ENCODE measurements around the gene CTCFL.

Gene CTCFL

GRCh38 chr20:57529160-57529585 lies 4.2 kb upstream of the CTCFL start:
- Histone ChIP-seq H3K4me3 (ENCODE audit: low read length) (no peak overlapping the region), H3K4me1 (ENCODE audit: control insufficient read depth, low read length) (no peaks in the 10 kb centered on the region), H4K20me1 (ENCODE audit: control insufficient read depth, insufficient read depth, low read depth, low read length) (no peaks in the 10 kb centered on the region; the same call in 1 of the 2 replicates), H3F3A (ENCODE audit: control insufficient read depth, insufficient read depth) (peaks cover 8% of the 10 kb centered on the region), H3K9me3 (ENCODE audit: control insufficient read depth, insufficient read depth, low read length) (no peaks in the 10 kb centered on the region), H3K27ac (ENCODE audit: low read depth, low read length) (no peak overlapping the region), H3K4me2 (ENCODE audit: low read length) (no peak overlapping the region), H3K27me3 (ENCODE audit: control insufficient read depth, low read length) (no peaks in the 10 kb centered on the region), H3K79me2 (ENCODE audit: control insufficient read depth, low read length) (no peaks in the 10 kb centered on the region), H3K36me3 (ENCODE audit: control insufficient read depth, low read length) (no peaks in the 10 kb centered on the region), H3K9me2 (replicated peaks; ENCODE audit: control insufficient read depth, low read length) (no peaks in the 10 kb centered on the region)
- no peak for TF ChIP-seq CTCF (IDR thresholded peaks at IDR 0.05; ENCODE audit: low read depth, low read length, poor library complexity, severe bottlenecking)
- no peak for TF ChIP-seq EZH2phosphoT487 (IDR thresholded peaks at IDR 0.05; ENCODE audit: borderline replicate concordance, low read length)

GRCh38 chr20:57528148-57528547 lies 3.2 kb upstream of the CTCFL start:
- Histone ChIP-seq H3K9me3 (ENCODE audit: control insufficient read depth, insufficient read depth, low read length) (no peaks in the 10 kb centered on the region), H4K20me1 (ENCODE audit: control insufficient read depth, insufficient read depth, low read depth, low read length) (no peaks in the 10 kb centered on the region; the same call in 1 of the 2 replicates), H3K4me1 (ENCODE audit: control insufficient read depth, low read length) (no peaks in the 10 kb centered on the region), H3K27ac (ENCODE audit: low read depth, low read length) (no peak overlapping the region), H3K79me2 (ENCODE audit: control insufficient read depth, low read length) (no peaks in the 10 kb centered on the region), H3K27me3 (ENCODE audit: control insufficient read depth, low read length) (no peaks in the 10 kb centered on the region), H3K9me2 (replicated peaks; ENCODE audit: control insufficient read depth, low read length) (no peaks in the 10 kb centered on the region), H3K36me3 (ENCODE audit: control insufficient read depth, low read length) (no peaks in the 10 kb centered on the region), H3F3A (ENCODE audit: control insufficient read depth, insufficient read depth) (peaks cover 8% of the 10 kb centered on the region), H3K4me2 (ENCODE audit: low read length) (no peak overlapping the region), H3K4me3 (ENCODE audit: low read length) (no peak overlapping the region)
- no peak for TF ChIP-seq EZH2phosphoT487 (IDR thresholded peaks at IDR 0.05; ENCODE audit: borderline replicate concordance, low read length)
- no peak for TF ChIP-seq CTCF (IDR thresholded peaks at IDR 0.05; ENCODE audit: low read depth, low read length, poor library complexity, severe bottlenecking)

- peaks cover 8% of the 10 kb centered on the region for H3F3A ChIP-seq (ENCODE audit: control insufficient read depth, insufficient read depth)
- H3K79me2 ChIP-seq (ENCODE audit: control insufficient read depth, low read length), result no peaks in the 10 kb centered on the region
- no peaks in the 10 kb centered on the region for H3K36me3 ChIP-seq (ENCODE audit: control insufficient read depth, low read length)
- no peaks in the 10 kb centered on the region for H3K4me1 ChIP-seq (ENCODE audit: control insufficient read depth, low read length)
- no peak for TF ChIP-seq CTCF (IDR thresholded peaks at IDR 0.05; ENCODE audit: low read depth, low read length, poor library complexity, severe bottlenecking)
- TF ChIP-seq EZH2phosphoT487 (IDR thresholded peaks at IDR 0.05; ENCODE audit: borderline replicate concordance, low read length), result no peak
- no peak overlapping the region for H3K4me3 ChIP-seq (ENCODE audit: low read length)
- no peaks in the 10 kb centered on the region for H3K9me2 ChIP-seq (replicated peaks; ENCODE audit: control insufficient read depth, low read length)
- H3K9me3 ChIP-seq (ENCODE audit: control insufficient read depth, insufficient read depth, low read length), result no peaks in the 10 kb centered on the region
- no peak overlapping the region for H3K4me2 ChIP-seq (ENCODE audit: low read length)
- no peaks in the 10 kb centered on the region for H3K27me3 ChIP-seq (ENCODE audit: control insufficient read depth, low read length)
- H4K20me1 ChIP-seq (ENCODE audit: control insufficient read depth, insufficient read depth, low read depth, low read length), result no peaks in the 10 kb centered on the region; the same call in 1 of the 2 replicates
- no peak overlapping the region for H3K27ac ChIP-seq (ENCODE audit: low read depth, low read length)
Measured at GRCh38 chr20:57527728-57528127, 2.8 kb upstream of the CTCFL start.
